Breast epithelium (tissue), 3 donors: Measurements from ENCODE around the gene PDCL2.

ENCODE experiments used
- POLR2AphosphoS5 ChIP-seq, 3 donors: sonication (generic); formaldehyde crosslinking; IDR thresholded peaks; one replicate each; pipeline ENCODE4 v1.6.1; 2017; ENCODE audit warnings: antibody characterized with exemption in 3 of 3
- TF ChIP-seq, protein P1 (sequence below), 3 donors: fragments of 450-650 bp; IDR thresholded peaks; one replicate each; pipeline ENCODE4 v1.5.1; 2016 to 2017; ENCODE audit warnings: antibody characterized with exemption in 3 of 3, mild to moderate bottlenecking in 3 of 3, moderate library complexity in 3 of 3

DNA sequence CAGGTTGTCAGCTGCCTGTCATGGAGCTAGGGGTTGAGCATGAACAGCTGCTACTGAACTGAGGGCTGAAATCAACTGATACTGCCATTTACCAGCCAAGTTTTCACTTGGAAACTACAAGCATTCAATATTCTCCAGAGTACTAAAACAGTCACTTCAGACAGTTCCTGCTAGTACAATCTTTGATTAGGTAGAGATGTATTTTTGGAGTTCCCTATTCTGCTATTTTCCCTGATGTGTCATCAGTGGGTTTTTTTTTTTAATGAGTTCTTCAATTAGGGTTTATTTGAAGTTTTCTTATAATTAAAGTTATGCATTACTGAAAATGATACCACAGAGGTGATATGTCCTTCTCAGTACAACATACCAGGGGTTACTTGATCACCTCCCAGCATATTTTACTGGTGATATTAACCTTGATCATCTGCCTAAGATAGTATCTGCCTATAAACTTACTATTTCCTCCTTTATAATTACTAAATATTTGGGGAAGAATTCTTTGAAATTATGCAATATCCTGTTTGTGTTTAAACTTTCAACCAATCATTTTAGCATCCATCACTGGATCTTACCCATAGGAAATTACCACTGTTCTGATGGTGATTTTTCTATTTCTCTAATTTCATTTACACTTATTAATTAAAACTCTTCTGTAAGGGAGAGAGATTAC is 13.6 kb downstream of the PDCL2 start:
- TF ChIP-seq, protein P1, sequence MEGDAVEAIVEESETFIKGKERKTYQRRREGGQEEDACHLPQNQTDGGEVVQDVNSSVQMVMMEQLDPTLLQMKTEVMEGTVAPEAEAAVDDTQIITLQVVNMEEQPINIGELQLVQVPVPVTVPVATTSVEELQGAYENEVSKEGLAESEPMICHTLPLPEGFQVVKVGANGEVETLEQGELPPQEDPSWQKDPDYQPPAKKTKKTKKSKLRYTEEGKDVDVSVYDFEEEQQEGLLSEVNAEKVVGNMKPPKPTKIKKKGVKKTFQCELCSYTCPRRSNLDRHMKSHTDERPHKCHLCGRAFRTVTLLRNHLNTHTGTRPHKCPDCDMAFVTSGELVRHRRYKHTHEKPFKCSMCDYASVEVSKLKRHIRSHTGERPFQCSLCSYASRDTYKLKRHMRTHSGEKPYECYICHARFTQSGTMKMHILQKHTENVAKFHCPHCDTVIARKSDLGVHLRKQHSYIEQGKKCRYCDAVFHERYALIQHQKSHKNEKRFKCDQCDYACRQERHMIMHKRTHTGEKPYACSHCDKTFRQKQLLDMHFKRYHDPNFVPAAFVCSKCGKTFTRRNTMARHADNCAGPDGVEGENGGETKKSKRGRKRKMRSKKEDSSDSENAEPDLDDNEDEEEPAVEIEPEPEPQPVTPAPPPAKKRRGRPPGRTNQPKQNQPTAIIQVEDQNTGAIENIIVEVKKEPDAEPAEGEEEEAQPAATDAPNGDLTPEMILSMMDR (IDR thresholded peaks at IDR 0.05): no peak
- TF ChIP-seq POLR2AphosphoS5 (IDR thresholded peaks at IDR 0.05): no peak
